GM18502 (cell line): ENCODE measurements around the gene IQGAP2.
"Not testable (repeated sequence)": the region's sequence is repeated elsewhere in the genome, so short reads cannot be mapped to it uniquely, and the experiment has no call there.

Source experiments
- ATAC-seq: cut with Tn5 transposase; IDR thresholded peaks from one replicate; pipeline ENCODE4 v1.9.1; 2021; ENCODE audit warnings: mild to moderate bottlenecking; ENCODE audit not compliant: unreplicated experiment, poor library complexity

IQGAP2 gene

GRCh38 chr5:76528547-76529331, 125.7 kb downstream of the IQGAP2 start:
- no peak for ATAC-seq

- no peak for ATAC-seq
Observed at GRCh38 chr5:76529464-76530344, 126.6 kb downstream of the IQGAP2 start.

GRCh38 chr5:76532052-76532451, 129.0 kb downstream of the IQGAP2 start:
- ATAC-seq = no peak

GRCh38 chr5:76532973-76533372, 129.9 kb downstream of the IQGAP2 start:
- no peak for ATAC-seq

- no peak for ATAC-seq
Observed at GRCh38 chr5:76535577-76535976, 132.5 kb downstream of the IQGAP2 start.

- ATAC-seq = no peak
Observed at GRCh38 chr5:76537073-76537543, 134.0 kb downstream of the IQGAP2 start.

GRCh38 chr5:76542241-76542640, 139.2 kb downstream of the IQGAP2 start:
- ATAC-seq = no peak

GRCh38 chr5:76542887-76543690, 140.0 kb downstream of the IQGAP2 start:
- ATAC-seq = no peak

GRCh38 chr5:76544268-76544926, 141.3 kb downstream of the IQGAP2 start:
- peak; percentile 36 for ATAC-seq

GRCh38 chr5:76545184-76545583, 142.1 kb downstream of the IQGAP2 start:
- no peak for ATAC-seq

GRCh38 chr5:76546497-76547102, 143.5 kb downstream of the IQGAP2 start:
- no peak for ATAC-seq

- peak; percentile 67 for ATAC-seq
Observed at GRCh38 chr5:76547242-76547890, 144.3 kb downstream of the IQGAP2 start.

- ATAC-seq = peak; percentile 31
Observed at GRCh38 chr5:76547891-76548524, 144.9 kb downstream of the IQGAP2 start.

- ATAC-seq = no peak
Observed at GRCh38 chr5:76548525-76549229, 145.6 kb downstream of the IQGAP2 start.

- not testable (repeated sequence) for ATAC-seq
Observed at GRCh38 chr5:76550881-76551280, 147.8 kb downstream of the IQGAP2 start.

- no peak for ATAC-seq
Observed at GRCh38 chr5:76552546-76552945, 149.5 kb downstream of the IQGAP2 start.

- ATAC-seq = no peak
Observed at GRCh38 chr5:76553251-76553650, 150.2 kb downstream of the IQGAP2 start.

GRCh38 chr5:76555114-76555513, 152.0 kb downstream of the IQGAP2 start:
- ATAC-seq = no peak
